Limb (tissue), 2 donors: Measurements from ENCODE around the gene ATOSB.

Experiments used
- DNase-seq, 2 donors: peaks; one replicate each; pipeline ENCODE4 v3.0.0-alpha.2; 2016; ENCODE audit errors: extremely low spot score in 2 of 2

ATOSB gene

GRCh38 chr9:35089434-35089833, 26.2 kb downstream of the ATOSB start:
- no peak for DNase-seq

- DNase-seq = no peak
Measured at GRCh38 chr9:35085078-35085477, 30.6 kb downstream of the ATOSB start.

- DNase-seq = peak; percentile 94 to 95
Measured at GRCh38 chr9:35079426-35080341, 36.0 kb downstream of the ATOSB start, which contains the start of gene FANCG. FANCG (minus strand) TSS chr9:35079942; CDS start chr9:35079524, 418 bp downstream.

GRCh38 chr9:35079041-35079425, 36.6 kb downstream of the ATOSB start:
- no peak for DNase-seq

GRCh38 chr9:35078066-35078465, 37.6 kb downstream of the ATOSB start:
- DNase-seq = no peak

- DNase-seq = no peak
Measured at GRCh38 chr9:35076848-35077247, 38.8 kb downstream of the ATOSB start.

GRCh38 chr9:35075358-35075757, 40.3 kb downstream of the ATOSB start:
- no peak for DNase-seq

- no peak for DNase-seq
Measured at GRCh38 chr9:35074791-35075190, 40.9 kb downstream of the ATOSB start.

GRCh38 chr9:35074141-35074540, 41.5 kb downstream of the ATOSB start:
- DNase-seq = no peak

GRCh38 chr9:35073279-35073612, 42.4 kb downstream of the ATOSB start:
- no peak for DNase-seq

GRCh38 chr9:35072461-35073278, 43.0 kb downstream of the ATOSB start, which contains the start of gene VCP:
VCP (minus strand) TSS chr9:35072625; CDS start chr9:35072353, 272 bp downstream.
- DNase-seq = peak; percentile 98 to 99

GRCh38 chr9:35071814-35072460, 43.7 kb downstream of the ATOSB start:
- DNase-seq = peak; percentile 70 to 88

- DNase-seq = no peak
Measured at GRCh38 chr9:35070823-35071813, 44.5 kb downstream of the ATOSB start.

GRCh38 chr9:35069020-35069419, 46.6 kb downstream of the ATOSB start:
- no peak for DNase-seq

- no peak for DNase-seq
Measured at GRCh38 chr9:35067056-35067455, 48.6 kb downstream of the ATOSB start.

- no peak for DNase-seq
Measured at GRCh38 chr9:35060548-35061207, 55.0 kb downstream of the ATOSB start.

- no peak for DNase-seq
Measured at GRCh38 chr9:35059438-35059837, 56.2 kb downstream of the ATOSB start.

GRCh38 chr9:35057271-35057620, 58.4 kb downstream of the ATOSB start:
- no peak for DNase-seq

- DNase-seq = no peak
Measured at GRCh38 chr9:35056571-35057270, 58.9 kb downstream of the ATOSB start.
